ENCODE results near the gene FAF1. TPM values are rescaled to one million over a fixed set of nuclear protein-coding genes. Genes with fewer than 3 reads are reported as not detected.
A peak's percentile ranks its signal among the peaks of the same experiment; 100 is the strongest.

The FAF1 gene
- total RNA-seq, 1 experiment from 2014 or later = 73.2 TPM

- TF ChIP-seq EZH2 (IDR thresholded peaks at IDR 0.05) (no peak), ELF1 (IDR thresholded peaks at IDR 0.05; ENCODE audit: borderline replicate concordance, low read depth) (peak; percentile 70; the same call in 1 of the 2 replicates), TCF7L2 (IDR thresholded peaks at IDR 0.05; ENCODE audit: borderline replicate concordance, extremely low read depth, insufficient read depth, insufficient read length) (peak; percentile 70), RAD21 (IDR thresholded peaks at IDR 0.05; ENCODE audit: low read depth) (peak; percentile 15; the same call in 1 of the 2 replicates), CEBPB (IDR thresholded peaks at IDR 0.05; ENCODE audit: low read depth) (peak; percentile 69; the same call in 1 of the 2 replicates), POLR2AphosphoS5 (IDR thresholded peaks at IDR 0.05; ENCODE audit: low read depth, low read length) (peak; percentile 88), FOSL1 (IDR thresholded peaks at IDR 0.05; ENCODE audit: low read depth) (no peak), YY1 (IDR thresholded peaks at IDR 0.05; ENCODE audit: extremely low read depth, insufficient replicate concordance, low read depth, low read length) (peak; percentile 49)
These were observed at the start of gene FAF1 (continued) for GRCh38 chr1:50959913-50960844.

DNA sequence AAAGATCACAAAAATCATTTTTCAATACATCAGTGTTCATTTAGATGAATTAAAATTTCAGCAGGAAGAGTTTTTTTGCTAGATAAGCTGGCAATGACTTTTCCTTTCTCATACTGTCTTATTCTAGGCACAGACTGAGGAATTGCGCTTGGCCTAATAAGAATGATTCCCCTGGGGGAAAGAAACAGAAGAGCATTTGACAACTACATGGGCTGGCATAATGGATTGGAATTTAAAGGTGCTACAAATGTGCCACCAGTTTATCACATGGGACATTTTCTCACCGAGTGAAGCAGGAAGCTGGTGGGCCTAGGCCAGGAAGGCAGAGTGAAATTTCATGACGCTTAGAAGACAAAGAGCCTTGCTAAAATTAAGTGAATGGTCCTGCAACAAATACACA is 49.3 kb upstream of the FAF1 start:
- no TSS peak for BruUV-seq (replicated peaks)
- ATAC-seq = no peak
- Histone ChIP-seq H4K20me1 (ENCODE audit: insufficient read depth) (no peaks in the 10 kb centered on the region), H3K9ac (ENCODE audit: low read length) (no peak overlapping the region), H3K79me2 (ENCODE audit: insufficient read depth, low read length) (no peaks in the 10 kb centered on the region), H2AFZ (ENCODE audit: low read depth, low read length, poor library complexity, severe bottlenecking) (no peak overlapping the region), H3K9me3 (ENCODE audit: control insufficient read depth in 1 of 2, insufficient read depth in 1 of 2, low read depth in 1 of 2, low read length in 2 of 2) (no peaks in the 10 kb centered on the region), H3K9me2 (ENCODE audit: insufficient read depth) (no peaks in the 10 kb centered on the region), H3K4me2 (ENCODE audit: low read length) (no peak overlapping the region), H3K27me3 (ENCODE audit: insufficient read depth, low read length) (no peaks in the 10 kb centered on the region), H3K36me3 (ENCODE audit: control insufficient read depth in 1 of 2, insufficient read depth in 2 of 2, low read length in 2 of 2) (no peaks in the 10 kb centered on the region), H3K27ac (ENCODE audit: low read depth, low read length) (no peak overlapping the region), H3K4me1 (ENCODE audit: control insufficient read depth in 1 of 2, insufficient read depth in 2 of 2, low read length in 2 of 2) (no peaks in the 10 kb centered on the region), H3K4me3 (replicated peaks in 1 of 2; ENCODE audit: low read depth in 1 of 2, low read length in 2 of 2) (no peak overlapping the region)
- intact Hi-C loops (cut with micrococcal nuclease) = no loop called here
- RAD21 ChIA-PET (ENCODE audit: low non-redundant PET in 1 of 2, low total read pairs in 2 of 2, uncharacterized antibody in 2 of 2, unreplicated experiment in 2 of 2) = no interaction called here
- no peak for TF ChIP-seq CBX3 (IDR thresholded peaks at IDR 0.05; ENCODE audit: low read depth)
- no peak for TF ChIP-seq SRF (IDR thresholded peaks at IDR 0.05; ENCODE audit: low read depth)
- no peak for TF ChIP-seq CEBPB (IDR thresholded peaks at IDR 0.05; ENCODE audit: low read depth)
- TF ChIP-seq ZNF274 (IDR thresholded peaks at IDR 0.05; ENCODE audit: low read depth, low read length) = no peak
- TF ChIP-seq POLR2AphosphoS5 (IDR thresholded peaks at IDR 0.05; ENCODE audit: low read depth, low read length) = no peak
- TF ChIP-seq SP1 (IDR thresholded peaks at IDR 0.05; ENCODE audit: low read depth) = no peak
- no peak for TF ChIP-seq POLR2A (IDR thresholded peaks at IDR 0.05; ENCODE audit: borderline replicate concordance, extremely low read depth, insufficient read depth, insufficient read length)
- TF ChIP-seq ZBTB33 (IDR thresholded peaks at IDR 0.05; ENCODE audit: extremely low read depth, insufficient replicate concordance, low read length) = no peak
- TF ChIP-seq ATF3 (IDR thresholded peaks at IDR 0.05) = no peak
- TF ChIP-seq TCF7L2 (IDR thresholded peaks at IDR 0.05; ENCODE audit: borderline replicate concordance, extremely low read depth, insufficient read depth, insufficient read length) = no peak
- TF ChIP-seq, protein P1, sequence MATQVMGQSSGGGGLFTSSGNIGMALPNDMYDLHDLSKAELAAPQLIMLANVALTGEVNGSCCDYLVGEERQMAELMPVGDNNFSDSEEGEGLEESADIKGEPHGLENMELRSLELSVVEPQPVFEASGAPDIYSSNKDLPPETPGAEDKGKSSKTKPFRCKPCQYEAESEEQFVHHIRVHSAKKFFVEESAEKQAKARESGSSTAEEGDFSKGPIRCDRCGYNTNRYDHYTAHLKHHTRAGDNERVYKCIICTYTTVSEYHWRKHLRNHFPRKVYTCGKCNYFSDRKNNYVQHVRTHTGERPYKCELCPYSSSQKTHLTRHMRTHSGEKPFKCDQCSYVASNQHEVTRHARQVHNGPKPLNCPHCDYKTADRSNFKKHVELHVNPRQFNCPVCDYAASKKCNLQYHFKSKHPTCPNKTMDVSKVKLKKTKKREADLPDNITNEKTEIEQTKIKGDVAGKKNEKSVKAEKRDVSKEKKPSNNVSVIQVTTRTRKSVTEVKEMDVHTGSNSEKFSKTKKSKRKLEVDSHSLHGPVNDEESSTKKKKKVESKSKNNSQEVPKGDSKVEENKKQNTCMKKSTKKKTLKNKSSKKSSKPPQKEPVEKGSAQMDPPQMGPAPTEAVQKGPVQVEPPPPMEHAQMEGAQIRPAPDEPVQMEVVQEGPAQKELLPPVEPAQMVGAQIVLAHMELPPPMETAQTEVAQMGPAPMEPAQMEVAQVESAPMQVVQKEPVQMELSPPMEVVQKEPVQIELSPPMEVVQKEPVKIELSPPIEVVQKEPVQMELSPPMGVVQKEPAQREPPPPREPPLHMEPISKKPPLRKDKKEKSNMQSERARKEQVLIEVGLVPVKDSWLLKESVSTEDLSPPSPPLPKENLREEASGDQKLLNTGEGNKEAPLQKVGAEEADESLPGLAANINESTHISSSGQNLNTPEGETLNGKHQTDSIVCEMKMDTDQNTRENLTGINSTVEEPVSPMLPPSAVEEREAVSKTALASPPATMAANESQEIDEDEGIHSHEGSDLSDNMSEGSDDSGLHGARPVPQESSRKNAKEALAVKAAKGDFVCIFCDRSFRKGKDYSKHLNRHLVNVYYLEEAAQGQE (IDR thresholded peaks at IDR 0.05; ENCODE audit: low read depth) = no peak
- no peak for TF ChIP-seq MAX (IDR thresholded peaks at IDR 0.05)
- no peak for TF ChIP-seq ZFX (IDR thresholded peaks at IDR 0.05)
- TF ChIP-seq EZH2 (IDR thresholded peaks at IDR 0.05) = no peak
- TF ChIP-seq FOSL1 (IDR thresholded peaks at IDR 0.05; ENCODE audit: low read depth) = no peak
- DNase-seq (ENCODE audit: low read depth, low spot score) = no peak
- POLR2A ChIA-PET = no interaction called here
- CTCF ChIA-PET = no interaction called here
